ENCODE measurements around the gene TCF25. TPM values are rescaled to one million over a fixed set of nuclear protein-coding genes. Genes with fewer than 3 reads are reported as not detected.
"Not testable (repeated sequence)": the region's sequence is repeated elsewhere in the genome, so short reads cannot be mapped to it uniquely, and the experiment has no call there.

The TCF25 gene
- total RNA-seq, 1 donor = 163 TPM

GRCh38 chr16:89912627-89913026, 39.2 kb downstream of the TCF25 start:
- no peak for DNase-seq (ENCODE audit: low read depth)
- H3K4me3 ChIP-seq (ENCODE audit: low read depth, low read length) = no peak overlapping the region
- TF ChIP-seq, protein P1, sequence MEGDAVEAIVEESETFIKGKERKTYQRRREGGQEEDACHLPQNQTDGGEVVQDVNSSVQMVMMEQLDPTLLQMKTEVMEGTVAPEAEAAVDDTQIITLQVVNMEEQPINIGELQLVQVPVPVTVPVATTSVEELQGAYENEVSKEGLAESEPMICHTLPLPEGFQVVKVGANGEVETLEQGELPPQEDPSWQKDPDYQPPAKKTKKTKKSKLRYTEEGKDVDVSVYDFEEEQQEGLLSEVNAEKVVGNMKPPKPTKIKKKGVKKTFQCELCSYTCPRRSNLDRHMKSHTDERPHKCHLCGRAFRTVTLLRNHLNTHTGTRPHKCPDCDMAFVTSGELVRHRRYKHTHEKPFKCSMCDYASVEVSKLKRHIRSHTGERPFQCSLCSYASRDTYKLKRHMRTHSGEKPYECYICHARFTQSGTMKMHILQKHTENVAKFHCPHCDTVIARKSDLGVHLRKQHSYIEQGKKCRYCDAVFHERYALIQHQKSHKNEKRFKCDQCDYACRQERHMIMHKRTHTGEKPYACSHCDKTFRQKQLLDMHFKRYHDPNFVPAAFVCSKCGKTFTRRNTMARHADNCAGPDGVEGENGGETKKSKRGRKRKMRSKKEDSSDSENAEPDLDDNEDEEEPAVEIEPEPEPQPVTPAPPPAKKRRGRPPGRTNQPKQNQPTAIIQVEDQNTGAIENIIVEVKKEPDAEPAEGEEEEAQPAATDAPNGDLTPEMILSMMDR (IDR thresholded peaks at IDR 0.05; ENCODE audit: insufficient read depth, low read length) = no peak

- TF ChIP-seq, protein P1 (IDR thresholded peaks at IDR 0.05; ENCODE audit: insufficient read depth, low read length) = no peak
- H3K4me3 ChIP-seq (ENCODE audit: low read depth, low read length) = no peak overlapping the region
- no peak for DNase-seq (ENCODE audit: low read depth)
These were observed 40.3 kb downstream of the TCF25 start for GRCh38 chr16:89913408-89914387.

GRCh38 chr16:89914642-89915285, 41.4 kb downstream of the TCF25 start:
- H3K4me3 ChIP-seq (ENCODE audit: low read depth, low read length); DNase-seq (ENCODE audit: low read depth): not testable (repeated sequence)

DNA sequence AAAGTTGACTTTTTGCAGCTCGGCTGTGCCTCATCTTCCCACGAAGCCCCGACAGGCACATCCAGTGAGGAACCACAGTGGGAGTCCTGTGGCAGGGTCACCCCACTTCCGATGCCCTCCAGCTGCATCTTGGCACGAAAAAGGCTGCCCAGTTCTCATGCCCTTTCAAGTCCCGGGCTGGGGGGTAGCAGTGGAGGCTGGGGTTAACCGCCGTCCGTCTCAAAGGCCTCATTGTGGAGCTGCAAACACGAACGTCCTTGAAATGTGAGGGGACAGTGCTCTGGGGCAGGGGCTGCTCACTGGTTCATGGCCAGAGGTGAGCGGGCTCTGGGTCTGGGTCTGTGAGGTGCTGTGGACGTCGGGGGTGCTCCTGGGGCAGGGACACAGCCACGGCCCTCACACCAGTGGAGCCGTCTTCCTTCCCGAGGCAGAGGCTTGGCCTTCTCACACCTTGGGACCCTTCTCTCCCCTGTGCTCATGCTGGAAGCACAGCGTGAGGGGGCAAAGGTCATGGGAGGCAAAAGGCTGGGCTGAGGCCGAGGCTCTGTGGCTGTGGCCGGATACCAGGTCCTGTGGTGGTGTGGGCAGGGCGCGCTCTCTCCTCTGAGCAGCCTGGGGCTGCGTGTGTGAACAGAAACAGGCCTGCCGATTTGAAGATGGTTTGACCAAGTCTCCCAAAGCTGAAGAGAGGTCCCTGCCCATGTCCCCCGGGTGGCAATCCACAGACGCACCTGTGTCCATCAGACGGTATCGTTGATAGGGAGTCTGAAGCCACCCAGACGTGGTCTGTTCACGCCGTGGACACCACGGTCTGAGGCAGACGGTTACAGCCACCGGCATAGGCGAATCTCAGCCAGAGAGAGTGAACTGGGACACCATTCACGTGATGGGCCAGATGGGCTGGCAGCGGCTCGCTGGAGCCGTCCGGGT, 42.2 kb downstream of the TCF25 start:
- TF ChIP-seq, protein P1 (IDR thresholded peaks at IDR 0.05; ENCODE audit: insufficient read depth, low read length) = no peak
- no peak for DNase-seq (ENCODE audit: low read depth)
- no peak overlapping the region for H3K4me3 ChIP-seq (ENCODE audit: low read depth, low read length)

- TF ChIP-seq, protein P1 (IDR thresholded peaks at IDR 0.05; ENCODE audit: insufficient read depth, low read length) = no peak
- H3K4me3 ChIP-seq (ENCODE audit: low read depth, low read length) = peak overlapping the region; percentile 53
- DNase-seq (ENCODE audit: low read depth) = peak; percentile 95
These were observed 44.5 kb downstream of the TCF25 start for GRCh38 chr16:89917773-89918452.

DNA sequence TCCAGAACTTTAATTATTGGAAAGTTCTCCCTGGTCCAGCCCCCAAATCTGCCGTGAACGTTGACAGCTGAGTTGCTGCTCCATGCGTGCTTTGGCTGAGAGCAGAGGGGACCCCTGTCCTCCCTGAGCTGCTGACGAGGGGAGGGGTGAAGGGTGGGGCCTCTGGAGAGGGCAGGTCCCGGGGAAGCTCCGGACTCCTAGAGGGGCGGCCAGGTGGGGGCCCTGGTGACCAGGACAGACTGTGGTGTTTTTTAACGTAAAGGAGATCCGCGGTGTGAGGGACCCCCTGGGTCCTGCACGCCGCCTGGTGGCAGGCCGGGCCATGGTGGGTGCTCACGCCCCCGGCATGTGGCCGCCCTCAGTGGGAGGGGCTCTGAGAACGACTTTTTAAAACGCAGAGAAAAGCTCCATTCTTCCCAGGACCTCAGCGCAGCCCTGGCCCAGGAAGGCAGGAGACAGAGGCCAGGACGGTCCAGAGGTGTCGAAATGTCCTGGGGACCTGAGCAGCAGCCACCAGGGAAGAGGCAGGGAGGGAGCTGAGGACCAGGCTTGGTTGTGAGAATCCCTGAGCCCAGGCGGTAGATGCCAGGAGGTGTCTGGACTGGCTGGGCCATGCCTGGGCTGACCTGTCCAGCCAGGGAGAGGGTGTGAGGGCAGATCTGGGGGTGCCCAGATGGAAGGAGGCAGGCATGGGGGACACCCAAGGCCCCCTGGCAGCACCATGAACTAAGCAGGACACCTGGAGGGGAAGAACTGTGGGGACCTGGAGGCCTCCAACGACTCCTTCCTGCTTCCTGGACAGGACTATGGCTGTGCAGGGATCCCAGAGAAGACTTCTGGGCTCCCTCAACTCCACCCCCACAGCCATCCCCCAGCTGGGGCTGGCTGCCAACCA, 45.3 kb downstream of the TCF25 start, which contains the start of gene MC1R:
Gene MC1R (plus strand): TSS at position 410 of the 895 bp plus-strand sequence. CDS start 397 bp downstream, at position 807.
- H3K4me3 ChIP-seq (ENCODE audit: low read depth, low read length) = peak within 1 kb of the TSS; percentile 53
- peak; percentile 46 for DNase-seq (ENCODE audit: low read depth)
- TF ChIP-seq, protein P1 (IDR thresholded peaks at IDR 0.05; ENCODE audit: insufficient read depth, low read length) = peak; percentile 72

Data from fibroblast of the aortic adventitia (primary cell).